Stimulated activated CD4-positive, alpha-beta T cell treated with anti-CD3 and anti-CD28 coated beads, Interleukin-1b, Interleukin-23, amount 100 ng/mL, for 48 hours (primary cell): Measurements from ENCODE around the gene SUMO3.
A peak's percentile ranks its signal among the peaks of the same experiment; 100 is the strongest.

Source experiments
- DNase-seq: peaks from one replicate; pipeline ENCODE4 v3.0.0-alpha.2; 2020

SUMO3 gene

GRCh38 chr21:44828362-44829056, 10.6 kb upstream of the SUMO3 start:
- no peak for DNase-seq

GRCh38 chr21:44823179-44823660, 5.4 kb upstream of the SUMO3 start:
- no peak for DNase-seq

- no peak for DNase-seq
Measured at GRCh38 chr21:44822484-44823178, 4.8 kb upstream of the SUMO3 start.

- DNase-seq, result no peak
Measured at GRCh38 chr21:44820851-44821250, 3.0 kb upstream of the SUMO3 start.

GRCh38 chr21:44819283-44820243, 1.7 kb upstream of the SUMO3 start:
- DNase-seq, result no peak

- no peak for DNase-seq
Measured at GRCh38 chr21:44818640-44819011, 764 bp upstream of the SUMO3 start.

GRCh38 chr21:44817506-44817880, 369 bp downstream of the SUMO3 start:
- DNase-seq, result peak; percentile 93

- DNase-seq, result no peak
Measured at GRCh38 chr21:44816761-44817505, 929 bp downstream of the SUMO3 start.

GRCh38 chr21:44815852-44816628, 1.8 kb downstream of the SUMO3 start:
- no peak for DNase-seq

- DNase-seq, result no peak
Measured at GRCh38 chr21:44815225-44815624, 2.6 kb downstream of the SUMO3 start.

- DNase-seq, result no peak
Measured at GRCh38 chr21:44814498-44815023, 3.3 kb downstream of the SUMO3 start.

GRCh38 chr21:44813727-44814126, 4.1 kb downstream of the SUMO3 start:
- DNase-seq, result no peak

GRCh38 chr21:44813149-44813548, 4.7 kb downstream of the SUMO3 start:
- DNase-seq, result no peak

GRCh38 chr21:44812640-44813039, 5.2 kb downstream of the SUMO3 start:
- DNase-seq, result no peak

- DNase-seq, result no peak
Measured at GRCh38 chr21:44810779-44811178, 7.1 kb downstream of the SUMO3 start.

- DNase-seq, result no peak
Measured at GRCh38 chr21:44805859-44806258, 12.0 kb downstream of the SUMO3 start.

- DNase-seq, result no peak
Measured at GRCh38 chr21:44805226-44805625, 12.6 kb downstream of the SUMO3 start.

- DNase-seq, result no peak
Measured at GRCh38 chr21:44804762-44805161, 13.1 kb downstream of the SUMO3 start.

- no peak for DNase-seq
Measured at GRCh38 chr21:44803651-44804050, 14.2 kb downstream of the SUMO3 start.

- DNase-seq, result no peak
Measured at GRCh38 chr21:44802396-44803153, 15.3 kb downstream of the SUMO3 start.
